SK-N-MC (cell line): ENCODE data around the gene SLC7A7.

Source experiments
- DNase-seq: peaks from one replicate; pipeline ENCODE4 v3.0.0-alpha.2; 2011; ENCODE audit warnings: low read depth, low spot score
- H3K27ac ChIP-seq: fragments of 200-600 bp; sonication (generic); 2 replicates; pipeline ENCODE4 v1.5.1; 2016; ENCODE audit warnings: mixed run types
- H3K36me3 ChIP-seq: fragments of 200-600 bp; sonication (generic); 2 replicates; pipeline ENCODE4 v1.6.1; 2017; ENCODE audit warnings: antibody characterized with exemption, low read length, mixed read lengths; ENCODE audit not compliant: insufficient read depth
- H3K4me3 ChIP-seq: fragments of 200-600 bp; sonication (generic); 2 replicates; pipeline ENCODE4 v1.5.1; 2016
- H3K9ac ChIP-seq: fragments of 200-600 bp; sonication (generic); 2 replicates; pipeline ENCODE4 v1.8.0; 2017; ENCODE audit warnings: mixed run types, mixed read lengths; ENCODE audit not compliant: insufficient read length
- H3K9me3 ChIP-seq: fragments of 200-600 bp; sonication (generic); 2 replicates; pipeline ENCODE4 v1.6.1; 2017; ENCODE audit warnings: low read depth, mild to moderate bottlenecking, antibody characterized with exemption, low read length, moderate library complexity, mixed read lengths
- EZH2 ChIP-seq: fragments of 200-600 bp; sonication (generic); IDR thresholded peaks from one replicate; pipeline ENCODE4 v1.6.1; 2017; ENCODE audit warnings: antibody characterized with exemption
- FOXP2 ChIP-seq: optimal IDR thresholded peaks from 2 replicates; pipeline ENCODE3; 2011; ENCODE audit warnings: mild to moderate bottlenecking, moderate library complexity; ENCODE audit not compliant: insufficient read depth; ENCODE audit errors: extremely low read length, control extremely low read depth
- POLR2AphosphoS5 ChIP-seq: IDR thresholded peaks from 2 replicates; pipeline ENCODE4 v1.6.1; 2012; ENCODE audit warnings: mild to moderate bottlenecking, low read depth, low read length, borderline replicate concordance

The SLC7A7 gene

GRCh38 chr14:22844221-22845102 is 29.2 kb upstream of the SLC7A7 start:
- DNase-seq, result no peak
- Histone ChIP-seq H3K36me3 (peaks cover 55% of the 10 kb centered on the region), H3K4me3 (no peak overlapping the region), H3K9ac (no peak overlapping the region), H3K27ac (no peak overlapping the region), H3K9me3 (no peaks in the 10 kb centered on the region)
- TF ChIP-seq EZH2 (no peak), FOXP2 (no peak), POLR2AphosphoS5 (no peak)

- H3K4me3 ChIP-seq, result no peak overlapping the region
- H3K9ac ChIP-seq, result no peak overlapping the region
- no peaks in the 10 kb centered on the region for H3K9me3 ChIP-seq
- peaks cover 61% of the 10 kb centered on the region for H3K36me3 ChIP-seq
- TF ChIP-seq EZH2, result no peak
- no peak overlapping the region for H3K27ac ChIP-seq
- DNase-seq, result no peak
Observed at GRCh38 chr14:22843123-22843925, 28.1 kb upstream of the SLC7A7 start.

GRCh38 chr14:22842211-22843122 is 27.2 kb upstream of the SLC7A7 start:
- DNase-seq, result no peak
- H3K9ac ChIP-seq, result no peak overlapping the region
- H3K9me3 ChIP-seq, result no peaks in the 10 kb centered on the region
- no peak for TF ChIP-seq EZH2
- no peak for TF ChIP-seq POLR2AphosphoS5
- no peak for TF ChIP-seq FOXP2
- H3K36me3 ChIP-seq, result peaks cover 61% of the 10 kb centered on the region
- H3K4me3 ChIP-seq, result no peak overlapping the region
- H3K27ac ChIP-seq, result no peak overlapping the region

GRCh38 chr14:22841769-22842168 is 26.5 kb upstream of the SLC7A7 start:
- no peak for DNase-seq
- no peak for TF ChIP-seq POLR2AphosphoS5
- TF ChIP-seq EZH2, result no peak
- no peak for TF ChIP-seq FOXP2
- Histone ChIP-seq H3K36me3 (peaks cover 61% of the 10 kb centered on the region), H3K9me3 (no peaks in the 10 kb centered on the region), H3K9ac (no peak overlapping the region), H3K4me3 (no peak overlapping the region), H3K27ac (no peak overlapping the region)

- no peak for DNase-seq
- TF ChIP-seq FOXP2 (no peak), EZH2 (no peak), POLR2AphosphoS5 (no peak)
- Histone ChIP-seq H3K9me3 (no peaks in the 10 kb centered on the region), H3K36me3 (peaks cover 58% of the 10 kb centered on the region), H3K9ac (no peak overlapping the region), H3K27ac (no peak overlapping the region), H3K4me3 (no peak overlapping the region)
Observed at GRCh38 chr14:22841311-22841710, 26.1 kb upstream of the SLC7A7 start.

- no peak overlapping the region; the same call in 1 of the 2 replicates for H3K4me3 ChIP-seq
- no peak for DNase-seq
- H3K9ac ChIP-seq, result no peak overlapping the region
- no peaks in the 10 kb centered on the region for H3K9me3 ChIP-seq
- H3K36me3 ChIP-seq, result peaks cover 44% of the 10 kb centered on the region
- H3K27ac ChIP-seq, result no peak overlapping the region; the same call in 1 of the 2 replicates
- TF ChIP-seq POLR2AphosphoS5 (no peak), FOXP2 (no peak), EZH2 (no peak)
Observed at GRCh38 chr14:22839159-22839779, 24.0 kb upstream of the SLC7A7 start.

- DNase-seq, result no peak
- no peak for TF ChIP-seq FOXP2
- no peak for TF ChIP-seq EZH2
- no peak for TF ChIP-seq POLR2AphosphoS5
- H3K9me3 ChIP-seq, result no peaks in the 10 kb centered on the region
- peak overlapping the region; percentile 92 for H3K4me3 ChIP-seq
- H3K27ac ChIP-seq, result no peak overlapping the region; the same call in 1 of the 2 replicates
- H3K9ac ChIP-seq, result peak overlapping the region; percentile 25
- peaks cover 47% of the 10 kb centered on the region for H3K36me3 ChIP-seq
Observed at GRCh38 chr14:22838631-22839041, 23.4 kb upstream of the SLC7A7 start.
